Stomach (tissue), 4 donors: ENCODE measurements around the gene SLC37A4.

Experiments
- POLR2A ChIP-seq, 4 donors: fragments of 450-650 bp; IDR thresholded peaks; one replicate each; pipeline ENCODE4 v1.6.1; 2016; ENCODE audit warnings: antibody characterized with exemption in 4 of 4, control low read depth in 2 of 4, mild to moderate bottlenecking in 1 of 4, moderate library complexity in 1 of 4
- POLR2AphosphoS5 ChIP-seq, 3 donors: sonication (generic); formaldehyde crosslinking; IDR thresholded peaks; one replicate each; pipeline ENCODE4 v1.6.1; 2016; ENCODE audit warnings: antibody characterized with exemption in 3 of 3
- TF ChIP-seq, protein P1 (sequence below), 7 experiments: fragments of 450-650 bp in 4 of 7; fragments of 200-600 bp in 3 of 7; sonication (generic) in 3 of 7; IDR thresholded peaks; one replicate each; pipeline ENCODE4 v1.5.1; 2016 to 2019; ENCODE audit warnings: antibody characterized with exemption in 7 of 7, control low read depth in 2 of 7, mild to moderate bottlenecking in 1 of 7

DNA sequence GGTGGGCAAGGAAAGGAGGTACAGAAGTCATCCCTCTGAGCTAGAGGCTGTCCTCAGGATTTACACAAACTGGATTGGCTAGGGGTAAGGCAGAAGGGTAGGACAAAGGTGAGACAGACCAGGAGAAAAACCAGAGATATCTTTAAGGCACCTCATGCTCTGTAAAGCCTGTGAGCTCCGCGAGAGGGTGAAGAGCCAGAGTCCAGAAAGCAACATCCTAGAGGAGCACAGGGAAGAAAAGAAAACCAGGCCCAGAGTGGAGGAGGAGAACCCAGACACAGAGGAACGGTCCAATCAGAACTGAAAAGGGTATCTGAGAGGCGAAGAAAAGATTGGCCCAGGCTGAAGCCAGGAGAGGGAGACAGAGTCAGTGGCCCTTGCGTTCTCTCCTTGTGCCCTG, 5.1 kb downstream of the SLC37A4 start:
- TF ChIP-seq POLR2A (IDR thresholded peaks at IDR 0.05) (no peak), POLR2AphosphoS5 (IDR thresholded peaks at IDR 0.05) (no peak)
- TF ChIP-seq, protein P1, sequence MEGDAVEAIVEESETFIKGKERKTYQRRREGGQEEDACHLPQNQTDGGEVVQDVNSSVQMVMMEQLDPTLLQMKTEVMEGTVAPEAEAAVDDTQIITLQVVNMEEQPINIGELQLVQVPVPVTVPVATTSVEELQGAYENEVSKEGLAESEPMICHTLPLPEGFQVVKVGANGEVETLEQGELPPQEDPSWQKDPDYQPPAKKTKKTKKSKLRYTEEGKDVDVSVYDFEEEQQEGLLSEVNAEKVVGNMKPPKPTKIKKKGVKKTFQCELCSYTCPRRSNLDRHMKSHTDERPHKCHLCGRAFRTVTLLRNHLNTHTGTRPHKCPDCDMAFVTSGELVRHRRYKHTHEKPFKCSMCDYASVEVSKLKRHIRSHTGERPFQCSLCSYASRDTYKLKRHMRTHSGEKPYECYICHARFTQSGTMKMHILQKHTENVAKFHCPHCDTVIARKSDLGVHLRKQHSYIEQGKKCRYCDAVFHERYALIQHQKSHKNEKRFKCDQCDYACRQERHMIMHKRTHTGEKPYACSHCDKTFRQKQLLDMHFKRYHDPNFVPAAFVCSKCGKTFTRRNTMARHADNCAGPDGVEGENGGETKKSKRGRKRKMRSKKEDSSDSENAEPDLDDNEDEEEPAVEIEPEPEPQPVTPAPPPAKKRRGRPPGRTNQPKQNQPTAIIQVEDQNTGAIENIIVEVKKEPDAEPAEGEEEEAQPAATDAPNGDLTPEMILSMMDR (IDR thresholded peaks at IDR 0.05) = no peak
